ENCODE results near the gene MYO1B. TPM values are rescaled to one million over a fixed set of nuclear protein-coding genes. Genes with fewer than 3 reads are reported as not detected.

The MYO1B gene
- total and polyA plus RNA-seq, 10 of the 15 experiments (the other 5 are each of a cell fraction or from before 2014, with no cell fraction given): 0.10 to 4.2 (median 1.6) TPM

DNA sequence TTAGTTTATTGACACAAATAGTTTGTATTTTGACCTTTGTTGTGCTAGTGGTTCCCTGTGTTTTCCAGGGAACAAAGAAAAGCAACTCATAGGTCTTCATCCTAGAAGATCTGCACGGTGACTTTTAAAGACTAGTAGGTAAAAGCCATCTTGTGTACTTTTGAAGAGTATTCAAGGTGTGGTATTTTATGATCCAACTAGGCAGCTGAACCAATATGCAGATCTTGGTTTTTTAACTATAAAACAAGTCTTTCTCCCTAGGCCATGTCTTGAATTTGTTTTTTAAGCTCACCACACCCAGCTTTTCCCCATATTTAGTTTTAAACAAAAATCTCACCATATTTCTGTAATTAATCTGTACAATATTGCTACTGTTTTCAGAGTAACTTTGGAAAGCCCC, 30.0 kb upstream of the MYO1B start:
- peaks cover 3% of the 10 kb centered on the region for H3K9me3 ChIP-seq (replicated peaks; ENCODE audit: control insufficient read depth, insufficient read depth, low read length)
- intact Hi-C loops (cut with micrococcal nuclease; ENCODE audit: unreplicated experiment) (no loop called here), in situ Hi-C loops (cut with MboI) (no loop called here)
- no TSS peak for BruUV-seq (replicated peaks)
- no peak overlapping the region for H3K4me3 ChIP-seq
- H4K20me1 ChIP-seq (ENCODE audit: control insufficient read depth, insufficient read depth): no peaks in the 10 kb centered on the region
- no peak overlapping the region for H3K4me2 ChIP-seq (ENCODE audit: control insufficient read depth, insufficient read depth)
- FAIRE-seq: no peak
- H2AFZ ChIP-seq (ENCODE audit: control insufficient read depth, low read depth, low read length): no peak overlapping the region
- peaks cover 3% of the 10 kb centered on the region; the same call in 1 of the 2 replicates for H3K4me1 ChIP-seq (ENCODE audit: control insufficient read depth, insufficient read depth, low read length)
- DNase-seq (ENCODE audit: low read depth, low spot score): no peak
- WGBS (ENCODE audit: insufficient coverage, insufficient replicate concordance, low lambda C conversion rate, missing lambda C conversion rate): 0% methylated on average over 1 of the region's 1 CpG
- H3K79me2 ChIP-seq (ENCODE audit: control insufficient read depth, insufficient read depth, low read length): no peaks in the 10 kb centered on the region
- SMC1A ChIA-PET (ENCODE audit: uncharacterized antibody, unreplicated experiment): interaction anchor here (1.0 kb wide), 1 partner anchor 9 kb away, joined by 3 read pairs; no protein-coding TSS in a partner anchor
- no peak overlapping the region for H3K9ac ChIP-seq (ENCODE audit: control insufficient read depth, insufficient read depth, low read length)
- ATAC-seq: no peak
- POLR2A ChIA-PET: no interaction called here
- H3K27ac ChIP-seq (ENCODE audit: control insufficient read depth, insufficient read depth): no peak overlapping the region
- H3K36me3 ChIP-seq (ENCODE audit: control insufficient read depth in 2 of 2, insufficient read depth in 2 of 2, low read length in 1 of 2): no peaks in the 10 kb centered on the region
- H3K27me3 ChIP-seq (replicated peaks in 1 of 2; ENCODE audit: control insufficient read depth in 2 of 2, insufficient read depth in 2 of 2, low read length in 1 of 2): no peaks in the 10 kb centered on the region
- CTCF ChIA-PET: interaction anchor here (1.3 to 1.9 kb wide), 4 partner anchors 10 to 164 kb away, joined by 3 to 8 read pairs (median 4); no protein-coding TSS in a partner anchor
- RAD21 ChIA-PET (ENCODE audit: unreplicated experiment): no interaction called here
- TF ChIP-seq SREBF2 (IDR thresholded peaks at IDR 0.05; ENCODE audit: low read length) (no peak), EZH2 (IDR thresholded peaks at IDR 0.05; ENCODE audit: borderline replicate concordance, control insufficient read depth, low read depth, low read length) (no peak), PBX3 (IDR thresholded peaks at IDR 0.05; ENCODE audit: insufficient replicate concordance, low read depth, low read length) (no peak), CEBPZ (IDR thresholded peaks at IDR 0.05; ENCODE audit: low read depth, low read length) (no peak), RAD51 (IDR thresholded peaks at IDR 0.05) (no peak), CUX1 (IDR thresholded peaks at IDR 0.05; ENCODE audit: insufficient replicate concordance, low read depth, low read length) (no peak), POU2F2 (IDR thresholded peaks at IDR 0.05; ENCODE audit: borderline replicate concordance, low read depth, low read length) (no peak), SMARCA5 (IDR thresholded peaks at IDR 0.05) (no peak), WRNIP1 (IDR thresholded peaks at IDR 0.05; ENCODE audit: borderline replicate concordance, low read depth, low read length) (no peak), ATF2 (IDR thresholded peaks at IDR 0.05; ENCODE audit: low read length) (no peak), RCOR1 (conservative IDR thresholded peaks at IDR 0.05; ENCODE audit: low read depth, low read length) (no peak)
- TF ChIP-seq, protein P1, sequence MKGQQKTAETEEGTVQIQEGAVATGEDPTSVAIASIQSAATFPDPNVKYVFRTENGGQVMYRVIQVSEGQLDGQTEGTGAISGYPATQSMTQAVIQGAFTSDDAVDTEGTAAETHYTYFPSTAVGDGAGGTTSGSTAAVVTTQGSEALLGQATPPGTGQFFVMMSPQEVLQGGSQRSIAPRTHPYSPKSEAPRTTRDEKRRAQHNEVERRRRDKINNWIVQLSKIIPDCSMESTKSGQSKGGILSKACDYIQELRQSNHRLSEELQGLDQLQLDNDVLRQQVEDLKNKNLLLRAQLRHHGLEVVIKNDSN (IDR thresholded peaks at IDR 0.05; ENCODE audit: borderline replicate concordance, extremely low read length, insufficient read depth, low read depth, low read length): no peak

All from GM12878 (cell line).